Stomach smooth muscle (tissue), 2 donors: ENCODE results near the gene TM9SF3.
"Not testable (repeated sequence)": the region's sequence is repeated elsewhere in the genome, so short reads cannot be mapped to it uniquely, and the experiment has no call there.

Experiments used
- H3K27ac ChIP-seq: one replicate; pipeline ENCODE4 v1.7.0; 2013; ENCODE audit warnings: mild to moderate bottlenecking, low read length, inconsistent platforms
- H3K27me3 ChIP-seq, 2 donors: one replicate each; pipeline ENCODE4 v1.7.0; 2013; ENCODE audit warnings: low read length in 2 of 2; ENCODE audit not compliant: insufficient read depth in 2 of 2, control insufficient read depth in 1 of 2
- H3K36me3 ChIP-seq, 2 donors: one replicate each; pipeline ENCODE4 v1.7.0; 2013; ENCODE audit warnings: low read length in 2 of 2; ENCODE audit not compliant: control insufficient read depth in 2 of 2, insufficient read depth in 2 of 2
- H3K4me1 ChIP-seq: one replicate; pipeline ENCODE4 v1.7.0; 2013; ENCODE audit warnings: low read length; ENCODE audit not compliant: control insufficient read depth, insufficient read depth
- H3K4me3 ChIP-seq, 2 donors: one replicate each; pipeline ENCODE4 v1.7.0; 2013; ENCODE audit warnings: low read length in 2 of 2
- H3K9ac ChIP-seq, 2 donors: one replicate each; pipeline ENCODE4 v1.7.0; 2013; ENCODE audit warnings: low read length in 2 of 2, mild to moderate bottlenecking in 1 of 2
- H3K9me3 ChIP-seq, 2 donors: one replicate each; pipeline ENCODE4 v1.7.0; 2013; ENCODE audit warnings: low read length in 2 of 2; ENCODE audit not compliant: control insufficient read depth in 2 of 2
- donor health status: healthy.
- donor health status: Pancreatic carcinoma.

The TM9SF3 gene

GRCh38 chr10:96584035-96584434, 2.8 kb downstream of the TM9SF3 start:
- Histone ChIP-seq H3K4me1 (peaks cover 13% of the 10 kb centered on the region), H3K9ac (no peak overlapping the region), H3K27me3 (no peaks in the 10 kb centered on the region)

DNA sequence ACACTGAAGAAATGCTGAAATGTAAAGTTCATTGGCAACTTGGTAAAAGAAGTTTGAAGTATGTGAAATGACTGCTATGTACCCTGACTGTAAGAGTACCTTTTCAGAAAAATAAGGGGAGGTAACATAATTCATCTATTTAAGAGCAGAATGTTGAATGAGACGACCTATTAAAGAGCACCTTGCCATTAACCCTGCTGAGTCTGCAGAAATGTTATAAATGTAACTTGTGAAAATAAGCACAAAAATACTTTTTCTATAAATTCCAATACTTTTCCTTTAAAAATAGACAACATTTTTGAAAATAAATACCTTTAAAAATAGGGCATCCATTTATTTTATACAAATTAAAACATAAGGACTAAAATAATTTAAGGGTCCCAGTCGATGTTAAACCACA, 7.7 kb downstream of the TM9SF3 start:
- Histone ChIP-seq H3K27ac (no peak overlapping the region), H3K9ac (no peak overlapping the region), H3K27me3 (no peaks in the 10 kb centered on the region), H3K36me3 (no peaks in the 10 kb centered on the region), H3K9me3 (no peaks in the 10 kb centered on the region), H3K4me1 (peaks cover 2% of the 10 kb centered on the region), H3K4me3 (no peak overlapping the region)

More at GRCh38 chr10:96584035-96584434, 2.8 kb downstream of the TM9SF3 start:
- H3K9me3 ChIP-seq = no peaks in the 10 kb centered on the region
- no peak overlapping the region for H3K27ac ChIP-seq
- no peak overlapping the region for H3K4me3 ChIP-seq
- H3K36me3 ChIP-seq = no peaks in the 10 kb centered on the region

GRCh38 chr10:96578633-96579032, 8.2 kb downstream of the TM9SF3 start:
- H3K36me3 ChIP-seq = no peaks in the 10 kb centered on the region
- H3K4me1 ChIP-seq = peaks cover 2% of the 10 kb centered on the region
- H3K4me3 ChIP-seq = no peak overlapping the region
- H3K9me3 ChIP-seq = no peaks in the 10 kb centered on the region
- no peak overlapping the region for H3K9ac ChIP-seq
- no peaks in the 10 kb centered on the region for H3K27me3 ChIP-seq
- no peak overlapping the region for H3K27ac ChIP-seq

GRCh38 chr10:96578022-96578421, 8.8 kb downstream of the TM9SF3 start:
- H3K4me1 ChIP-seq = peaks cover 2% of the 10 kb centered on the region
- no peaks in the 10 kb centered on the region for H3K27me3 ChIP-seq
- no peak overlapping the region for H3K9ac ChIP-seq
- H3K27ac ChIP-seq = no peak overlapping the region
- H3K36me3 ChIP-seq = no peaks in the 10 kb centered on the region
- no peaks in the 10 kb centered on the region for H3K9me3 ChIP-seq
- no peak overlapping the region for H3K4me3 ChIP-seq

GRCh38 chr10:96577069-96577468, 9.7 kb downstream of the TM9SF3 start:
- Histone ChIP-seq H3K9ac (no peak overlapping the region), H3K4me1 (peaks cover 2% of the 10 kb centered on the region), H3K27ac (no peak overlapping the region), H3K4me3 (no peak overlapping the region), H3K27me3 (no peaks in the 10 kb centered on the region), H3K36me3 (no peaks in the 10 kb centered on the region), H3K9me3 (no peaks in the 10 kb centered on the region)

- no peaks in the 10 kb centered on the region for H3K9me3 ChIP-seq
- no peaks in the 10 kb centered on the region for H3K36me3 ChIP-seq
- H3K9ac ChIP-seq = no peak overlapping the region
- no peak overlapping the region for H3K4me3 ChIP-seq
- H3K4me1 ChIP-seq = peaks cover 2% of the 10 kb centered on the region
- H3K27me3 ChIP-seq = no peaks in the 10 kb centered on the region
- H3K27ac ChIP-seq = no peak overlapping the region
Observed at GRCh38 chr10:96576277-96576980, 10.4 kb downstream of the TM9SF3 start.

GRCh38 chr10:96574564-96574963, 12.2 kb downstream of the TM9SF3 start:
- H3K27ac ChIP-seq, H3K9me3 ChIP-seq, H3K4me3 ChIP-seq, H3K9ac ChIP-seq, H3K36me3 ChIP-seq, H3K27me3 ChIP-seq, H3K4me1 ChIP-seq: not testable (repeated sequence)

DNA sequence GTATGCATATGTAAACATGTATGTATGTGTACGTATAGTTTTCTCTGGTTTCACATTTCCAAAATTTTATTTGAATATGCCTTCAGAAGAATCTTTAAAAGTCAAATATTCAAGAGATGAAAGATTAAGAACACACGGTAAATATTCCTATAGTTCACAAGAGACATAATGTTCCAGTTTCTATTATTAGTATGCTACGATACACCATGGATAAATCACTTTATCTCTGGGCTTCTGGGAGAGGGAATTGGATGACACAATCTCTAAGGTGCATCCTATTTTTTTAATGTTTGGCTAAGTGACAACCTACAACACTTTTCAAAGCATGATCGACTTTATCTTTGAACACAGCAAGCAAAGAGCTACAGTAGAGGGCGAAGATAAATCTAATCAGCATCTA, 13.8 kb downstream of the TM9SF3 start:
- no peaks in the 10 kb centered on the region for H3K9me3 ChIP-seq
- no peak overlapping the region for H3K9ac ChIP-seq
- no peaks in the 10 kb centered on the region for H3K36me3 ChIP-seq
- H3K27ac ChIP-seq = no peak overlapping the region
- no peaks in the 10 kb centered on the region for H3K4me1 ChIP-seq
- H3K4me3 ChIP-seq = no peak overlapping the region
- H3K27me3 ChIP-seq = no peaks in the 10 kb centered on the region

- no peaks in the 10 kb centered on the region for H3K4me1 ChIP-seq
Observed at GRCh38 chr10:96570983-96571964, 15.5 kb downstream of the TM9SF3 start.

DNA sequence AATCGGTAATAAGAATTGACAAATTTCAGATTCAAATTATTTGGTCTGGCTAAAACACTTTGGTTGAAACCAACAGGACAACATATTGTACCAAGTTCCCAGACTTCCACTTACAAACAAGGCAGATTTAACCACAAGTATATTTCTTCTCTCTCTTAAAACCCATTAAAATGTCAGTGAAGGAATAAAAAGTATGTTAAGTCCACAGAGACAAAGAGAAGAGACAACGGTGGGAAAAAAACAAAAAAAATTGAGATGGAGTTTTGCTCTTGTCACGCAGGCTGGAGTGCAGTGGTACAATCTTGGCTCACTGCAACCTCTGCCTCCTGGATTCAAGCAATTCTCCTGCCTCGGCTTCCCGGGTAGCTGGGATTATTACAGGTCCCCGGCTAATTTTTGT, 16.3 kb downstream of the TM9SF3 start:
- Histone ChIP-seq H3K36me3 (peaks cover 0 to 2% of the 10 kb centered on the region in 2 donors), H3K9ac (no peak overlapping the region), H3K4me3 (no peak overlapping the region), H3K4me1 (no peaks in the 10 kb centered on the region), H3K27me3 (no peaks in the 10 kb centered on the region), H3K9me3 (no peaks in the 10 kb centered on the region), H3K27ac (no peak overlapping the region)

More at GRCh38 chr10:96570983-96571964, 15.5 kb downstream of the TM9SF3 start:
- Histone ChIP-seq H3K27ac (no peak overlapping the region), H3K27me3 (no peaks in the 10 kb centered on the region), H3K4me3 (no peak overlapping the region), H3K9me3 (no peaks in the 10 kb centered on the region), H3K9ac (no peak overlapping the region), H3K36me3 (peaks cover 0 to 2% of the 10 kb centered on the region in 2 donors)
